Measurements from ENCODE around the gene TIMM17B. TPM values are rescaled to one million over a fixed set of nuclear protein-coding genes. Genes with fewer than 3 reads are reported as not detected.

The TIMM17B gene
- total RNA-seq, 1 donor: 39.3 TPM

GRCh38 chrX:48911412-48912182 is 14.0 kb upstream of the TIMM17B start, which contains the start of gene SLC35A2:
Gene SLC35A2 (minus strand): TSS chrX:48911646. CDS start chrX:48911636, 10 bp downstream.
- DNase-seq (ENCODE audit: low read depth): peak; percentile 69

GRCh38 chrX:48910926-48911411 is 13.4 kb upstream of the TIMM17B start:
- peak; percentile 42 for DNase-seq (ENCODE audit: low read depth)
- no peak for TF ChIP-seq CTCF (IDR thresholded peaks at IDR 0.05; ENCODE audit: insufficient read depth, low read depth, low read length)

More at GRCh38 chrX:48911412-48912182, 14.0 kb upstream of the TIMM17B start, which contains the start of gene SLC35A2:
- peak within 1 kb of the TSS; percentile 65 for H3K4me3 ChIP-seq (ENCODE audit: low read depth, low read length)
- TF ChIP-seq CTCF (IDR thresholded peaks at IDR 0.05; ENCODE audit: insufficient read depth, low read depth, low read length): no peak

GRCh38 chrX:48909703-48910294 is 12.2 kb upstream of the TIMM17B start:
- no peak for DNase-seq (ENCODE audit: low read depth)
- H3K4me3 ChIP-seq (ENCODE audit: low read depth, low read length): no peak overlapping the region
- no peak for TF ChIP-seq CTCF (IDR thresholded peaks at IDR 0.05; ENCODE audit: insufficient read depth, low read depth, low read length)

More at GRCh38 chrX:48910926-48911411, 13.4 kb upstream of the TIMM17B start:
- peak overlapping the region; percentile 65 for H3K4me3 ChIP-seq (ENCODE audit: low read depth, low read length)

- H3K4me3 ChIP-seq (ENCODE audit: low read depth, low read length): no peak overlapping the region
- TF ChIP-seq CTCF (IDR thresholded peaks at IDR 0.05; ENCODE audit: insufficient read depth, low read depth, low read length): no peak
- DNase-seq (ENCODE audit: low read depth): no peak
These were observed 11.0 kb upstream of the TIMM17B start for GRCh38 chrX:48908600-48908999.

GRCh38 chrX:48905090-48905790 is 7.7 kb upstream of the TIMM17B start:
- no peak for TF ChIP-seq CTCF (IDR thresholded peaks at IDR 0.05; ENCODE audit: insufficient read depth, low read depth, low read length)
- DNase-seq (ENCODE audit: low read depth): no peak
- no peak overlapping the region for H3K4me3 ChIP-seq (ENCODE audit: low read depth, low read length)

GRCh38 chrX:48904626-48905025 is 7.1 kb upstream of the TIMM17B start:
- no peak for DNase-seq (ENCODE audit: low read depth)
- H3K4me3 ChIP-seq (ENCODE audit: low read depth, low read length): no peak overlapping the region
- TF ChIP-seq CTCF (IDR thresholded peaks at IDR 0.05; ENCODE audit: insufficient read depth, low read depth, low read length): no peak

Data from fibroblast of villous mesenchyme (primary cell).